NCI-H2081 treated with DMSO at 0.1 percent for 48 hours (cell line): Measurements from ENCODE around the gene PIGL.
"Not testable (repeated sequence)": the region's sequence is repeated elsewhere in the genome, so short reads cannot be mapped to it uniquely, and the experiment has no call there.

Experiments
- DNase-seq: peaks from one replicate; lab custom pipeline; 2025; lab: John Stamatoyannopoulos, UW

Gene PIGL

GRCh38 chr17:16216341-16217001 is 539 bp upstream of the PIGL start:
- DNase-seq = not testable (repeated sequence)

GRCh38 chr17:16222406-16222805 is 5.4 kb downstream of the PIGL start:
- no peak for DNase-seq

- not testable (repeated sequence) for DNase-seq
Observed at GRCh38 chr17:16229912-16230561, 13.0 kb downstream of the PIGL start.

- DNase-seq = no peak
Observed at GRCh38 chr17:16232391-16232790, 15.4 kb downstream of the PIGL start.

- DNase-seq = no peak
Observed at GRCh38 chr17:16239931-16240330, 22.9 kb downstream of the PIGL start.

- no peak for DNase-seq
Observed at GRCh38 chr17:16241906-16242399, 24.9 kb downstream of the PIGL start.

- no peak for DNase-seq
Observed at GRCh38 chr17:16243385-16243784, 26.4 kb downstream of the PIGL start.

- DNase-seq = no peak
Observed at GRCh38 chr17:16243801-16244567, 27.0 kb downstream of the PIGL start.

GRCh38 chr17:16247586-16247984 is 30.6 kb downstream of the PIGL start:
- no peak for DNase-seq

- DNase-seq = no peak
Observed at GRCh38 chr17:16250635-16251034, 33.6 kb downstream of the PIGL start.

GRCh38 chr17:16251043-16251442 is 34.0 kb downstream of the PIGL start:
- DNase-seq = no peak

- DNase-seq = no peak
Observed at GRCh38 chr17:16251556-16251955, 34.5 kb downstream of the PIGL start.

- no peak for DNase-seq
Observed at GRCh38 chr17:16254773-16255400, 37.9 kb downstream of the PIGL start.

- DNase-seq = no peak
Observed at GRCh38 chr17:16255481-16255921, 38.5 kb downstream of the PIGL start.

GRCh38 chr17:16258901-16259300 is 41.9 kb downstream of the PIGL start:
- no peak for DNase-seq

GRCh38 chr17:16259926-16260325 is 42.9 kb downstream of the PIGL start:
- DNase-seq = no peak

- no peak for DNase-seq
Observed at GRCh38 chr17:16261049-16261448, 44.0 kb downstream of the PIGL start.

- no peak for DNase-seq
Observed at GRCh38 chr17:16262201-16262600, 45.2 kb downstream of the PIGL start.

GRCh38 chr17:16267174-16267573 is 50.2 kb downstream of the PIGL start:
- DNase-seq = no peak

- no peak for DNase-seq
Observed at GRCh38 chr17:16269658-16270057, 52.6 kb downstream of the PIGL start.

- no peak for DNase-seq
Observed at GRCh38 chr17:16272111-16272840, 55.3 kb downstream of the PIGL start.

- no peak for DNase-seq
Observed at GRCh38 chr17:16273499-16273898, 56.5 kb downstream of the PIGL start.
